ENCODE data around the gene ARID1B. TPM values are rescaled to one million over a fixed set of nuclear protein-coding genes. Genes with fewer than 3 reads are reported as not detected.

ARID1B gene
- total and polyA plus RNA-seq, 8 donors, result 67.6 to 102 (median 99.0) TPM

- Histone ChIP-seq H3K9me3 (no peaks in the 10 kb centered on the region), H3K36me3 (peaks cover 0 to 21% of the 10 kb centered on the region in 2 donors), H3K4me3 (no peak overlapping the region), H3K27ac (no peak overlapping the region), H3K4me1 (no peaks in the 10 kb centered on the region), H3K27me3 (no peaks in the 10 kb centered on the region)
- intact Hi-C loops (cut with DNase I), result no loop called here
- DNase-seq (no peak), ATAC-seq (no peak)
- TF ChIP-seq CTCF (IDR thresholded peaks at IDR 0.05), result no peak
These were observed 400.7 kb downstream of the ARID1B start for GRCh38 chr6:157177731-157178336.

GRCh38 chr6:157181649-157182048 is 404.5 kb downstream of the ARID1B start:
- no peak overlapping the region for H3K27ac ChIP-seq
- intact Hi-C loops (cut with DNase I), result loop anchor here in 1 of 2 donors (10.0 kb wide), 1 partner anchor 147 kb away; no protein-coding TSS in a partner anchor
- H3K36me3 ChIP-seq, result peaks cover 0 to 57% of the 10 kb centered on the region in 2 donors
- ATAC-seq, result peak; percentile 50
- H3K9me3 ChIP-seq, result no peaks in the 10 kb centered on the region
- DNase-seq, result no peak
- no peaks in the 10 kb centered on the region for H3K27me3 ChIP-seq
- H3K4me1 ChIP-seq, result peaks cover 0 to 3% of the 10 kb centered on the region in 2 donors
- no peak for TF ChIP-seq CTCF (IDR thresholded peaks at IDR 0.05)
- H3K4me3 ChIP-seq, result no peak overlapping the region

GRCh38 chr6:157182503-157183264 is 405.5 kb downstream of the ARID1B start:
- peaks cover 0 to 11% of the 10 kb centered on the region in 2 donors for H3K4me1 ChIP-seq
- intact Hi-C loops (cut with DNase I), result loop anchor here in 1 of 2 donors (10.0 kb wide), 1 partner anchor 148 kb away; no protein-coding TSS in a partner anchor
- H3K27me3 ChIP-seq, result no peaks in the 10 kb centered on the region
- TF ChIP-seq CTCF (IDR thresholded peaks at IDR 0.05), result no peak
- ATAC-seq (no peak), DNase-seq (no peak)
- H3K9me3 ChIP-seq, result no peaks in the 10 kb centered on the region
- H3K4me3 ChIP-seq, result no peak overlapping the region
- peaks cover 0 to 67% of the 10 kb centered on the region in 2 donors for H3K36me3 ChIP-seq
- no peak overlapping the region for H3K27ac ChIP-seq

GRCh38 chr6:157184202-157185015 is 407.2 kb downstream of the ARID1B start:
- peaks cover 0 to 73% of the 10 kb centered on the region in 2 donors for H3K36me3 ChIP-seq
- DNase-seq (peak; percentile 36 to 86 (median 70)), ATAC-seq (peak; percentile 92)
- H3K27ac ChIP-seq, result no peak overlapping the region
- TF ChIP-seq CTCF (IDR thresholded peaks at IDR 0.05), result peak; percentile 83 to 84
- intact Hi-C loops (cut with DNase I), result loop anchor here in 1 of 2 donors (10.0 kb wide), 1 partner anchor 150 kb away; no protein-coding TSS in a partner anchor
- H3K4me3 ChIP-seq, result no peak overlapping the region
- H3K4me1 ChIP-seq, result peaks cover 0 to 11% of the 10 kb centered on the region in 2 donors
- H3K27me3 ChIP-seq, result no peaks in the 10 kb centered on the region
- H3K9me3 ChIP-seq, result no peaks in the 10 kb centered on the region
